Right renal cortex interstitium (tissue), 3 donors: Measurements from ENCODE around the gene NELL1. TPM values are rescaled to one million over a fixed set of nuclear protein-coding genes. Genes with fewer than 3 reads are reported as not detected.

Source experiments
- DNase-seq, 3 donors: peaks; one replicate each; pipeline ENCODE4 v3.0.0-alpha.2; 2013; ENCODE audit warnings: low read depth in 3 of 3, low spot score in 2 of 3
- polyA plus RNA-seq, 3 donors: library from polyadenylated mRNA; unstranded; fragments of 120-200 nt; gene quantifications; one replicate each; pipeline ENCODE4 v1.2.1, GENCODE V29; 2013; ENCODE audit not compliant: insufficient read length in 3 of 3

The NELL1 gene
- polyA plus RNA-seq, 3 donors: 2.8 to 3.8 (median 3.6) TPM

- no peak for DNase-seq
Measured at GRCh38 chr11:21398195-21398594, 728.8 kb downstream of the NELL1 start.

GRCh38 chr11:21401496-21401895, 732.1 kb downstream of the NELL1 start:
- DNase-seq: no peak

GRCh38 chr11:21402274-21402673, 732.9 kb downstream of the NELL1 start:
- DNase-seq: no peak

GRCh38 chr11:21403069-21403468, 733.7 kb downstream of the NELL1 start:
- no peak for DNase-seq

GRCh38 chr11:21405422-21405821, 736.0 kb downstream of the NELL1 start:
- no peak for DNase-seq

- no peak for DNase-seq
Measured at GRCh38 chr11:21410513-21410912, 741.1 kb downstream of the NELL1 start.

GRCh38 chr11:21411104-21411503, 741.7 kb downstream of the NELL1 start:
- DNase-seq: no peak

GRCh38 chr11:21411597-21411996, 742.2 kb downstream of the NELL1 start:
- no peak for DNase-seq

- no peak for DNase-seq
Measured at GRCh38 chr11:21412652-21413383, 743.4 kb downstream of the NELL1 start.

- DNase-seq: no peak
Measured at GRCh38 chr11:21414953-21415352, 745.6 kb downstream of the NELL1 start.

- no peak for DNase-seq
Measured at GRCh38 chr11:21415606-21416005, 746.2 kb downstream of the NELL1 start.

- DNase-seq: no peak
Measured at GRCh38 chr11:21421711-21422329, 752.4 kb downstream of the NELL1 start.

GRCh38 chr11:21426931-21427330, 757.5 kb downstream of the NELL1 start:
- no peak for DNase-seq

GRCh38 chr11:21427726-21428125, 758.3 kb downstream of the NELL1 start:
- DNase-seq: no peak

- no peak for DNase-seq
Measured at GRCh38 chr11:21428796-21429195, 759.4 kb downstream of the NELL1 start.

- no peak for DNase-seq
Measured at GRCh38 chr11:21429401-21429800, 760.0 kb downstream of the NELL1 start.

GRCh38 chr11:21430537-21430936, 761.2 kb downstream of the NELL1 start:
- DNase-seq: no peak

GRCh38 chr11:21446939-21447590, 777.7 kb downstream of the NELL1 start:
- DNase-seq: no peak

GRCh38 chr11:21447871-21448270, 778.5 kb downstream of the NELL1 start:
- no peak for DNase-seq

GRCh38 chr11:21456186-21456585, 786.8 kb downstream of the NELL1 start:
- DNase-seq: no peak

- no peak for DNase-seq
Measured at GRCh38 chr11:21460082-21460481, 790.7 kb downstream of the NELL1 start.

- no peak for DNase-seq
Measured at GRCh38 chr11:21461701-21462100, 792.3 kb downstream of the NELL1 start.
